Prostate gland (tissue), 2 donors: ENCODE measurements around the gene C11orf68.

Experiments
- POLR2A ChIP-seq: fragments of 450-650 bp; IDR thresholded peaks from one replicate; pipeline ENCODE4 v1.6.1; 2016; ENCODE audit warnings: antibody characterized with exemption, mild to moderate bottlenecking
- TF ChIP-seq, protein P1 (sequence below), 4 experiments: fragments of 200-600 bp in 2 of 4; fragments of 450-650 bp in 2 of 4; sonication (generic) in 2 of 4; IDR thresholded peaks; 1 replicate in 3 of 4; 2 replicates in 1 of 4; pipeline ENCODE4 v1.5.1; 2016 to 2019; ENCODE audit warnings: antibody characterized with exemption in 4 of 4, mild to moderate bottlenecking in 2 of 4, moderate library complexity in 2 of 4

DNA sequence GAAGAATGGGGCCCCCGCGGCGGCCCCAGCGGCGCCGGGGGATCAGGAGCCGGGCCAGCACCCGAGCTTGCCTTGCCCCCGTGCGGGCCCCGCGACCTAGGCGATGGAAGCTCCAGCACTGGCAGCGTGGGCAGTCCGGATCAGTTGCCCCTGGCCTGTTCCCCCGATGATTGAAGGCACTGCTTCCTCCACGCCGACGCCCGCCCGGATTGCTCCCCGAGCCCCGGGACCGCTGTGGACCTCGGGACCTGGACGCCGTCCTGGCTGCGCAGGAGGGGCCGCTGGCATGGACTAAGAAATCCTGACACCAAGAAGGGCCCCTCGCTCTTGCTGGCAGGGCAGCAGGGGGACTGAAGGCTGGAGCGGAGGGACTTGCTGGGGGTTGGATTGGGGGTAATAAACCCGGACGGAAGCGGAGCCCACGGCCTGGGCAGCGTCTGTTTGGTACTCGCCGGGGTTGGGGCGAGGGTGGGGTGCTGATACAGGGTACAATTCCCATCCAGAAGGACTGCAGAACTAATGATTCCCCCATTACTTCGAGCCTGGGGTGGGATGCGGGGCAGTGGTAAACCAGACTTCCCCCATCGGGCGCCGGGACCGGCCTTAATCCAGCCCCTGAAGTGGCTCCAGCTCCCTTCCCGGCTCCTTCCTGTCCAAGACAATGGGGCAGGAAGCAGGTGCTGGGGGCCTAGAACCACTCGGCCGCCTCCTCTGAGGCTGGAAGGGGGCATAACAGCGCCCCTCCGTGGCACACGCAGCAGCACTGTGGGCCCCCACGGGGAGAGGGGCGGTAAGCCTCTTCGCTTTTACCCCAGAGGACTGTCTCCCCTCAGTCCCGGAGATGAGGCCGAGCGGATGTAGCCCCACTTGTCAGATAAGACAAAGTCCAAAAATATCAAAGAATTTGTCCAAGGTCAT, 27.4 kb downstream of the C11orf68 start:
- TF ChIP-seq POLR2A: no peak
- TF ChIP-seq, protein P1, sequence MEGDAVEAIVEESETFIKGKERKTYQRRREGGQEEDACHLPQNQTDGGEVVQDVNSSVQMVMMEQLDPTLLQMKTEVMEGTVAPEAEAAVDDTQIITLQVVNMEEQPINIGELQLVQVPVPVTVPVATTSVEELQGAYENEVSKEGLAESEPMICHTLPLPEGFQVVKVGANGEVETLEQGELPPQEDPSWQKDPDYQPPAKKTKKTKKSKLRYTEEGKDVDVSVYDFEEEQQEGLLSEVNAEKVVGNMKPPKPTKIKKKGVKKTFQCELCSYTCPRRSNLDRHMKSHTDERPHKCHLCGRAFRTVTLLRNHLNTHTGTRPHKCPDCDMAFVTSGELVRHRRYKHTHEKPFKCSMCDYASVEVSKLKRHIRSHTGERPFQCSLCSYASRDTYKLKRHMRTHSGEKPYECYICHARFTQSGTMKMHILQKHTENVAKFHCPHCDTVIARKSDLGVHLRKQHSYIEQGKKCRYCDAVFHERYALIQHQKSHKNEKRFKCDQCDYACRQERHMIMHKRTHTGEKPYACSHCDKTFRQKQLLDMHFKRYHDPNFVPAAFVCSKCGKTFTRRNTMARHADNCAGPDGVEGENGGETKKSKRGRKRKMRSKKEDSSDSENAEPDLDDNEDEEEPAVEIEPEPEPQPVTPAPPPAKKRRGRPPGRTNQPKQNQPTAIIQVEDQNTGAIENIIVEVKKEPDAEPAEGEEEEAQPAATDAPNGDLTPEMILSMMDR (IDR thresholded peaks at IDR 0.05): no peak
